HG03432 (cell line): ENCODE data around the gene ADCY7.

Experiments used
- ATAC-seq: cut with Tn5 transposase; IDR thresholded peaks from one replicate; pipeline ENCODE4 v1.9.1; 2021; ENCODE audit warnings: mild to moderate bottlenecking, moderate library complexity; ENCODE audit not compliant: unreplicated experiment

The ADCY7 gene

GRCh38 chr16:50310308-50311133, 44.2 kb downstream of the ADCY7 start:
- ATAC-seq = no peak

GRCh38 chr16:50311134-50311528, 44.8 kb downstream of the ADCY7 start:
- no peak for ATAC-seq

- ATAC-seq = no peak
Measured at GRCh38 chr16:50311891-50312501, 45.6 kb downstream of the ADCY7 start.

- no peak for ATAC-seq
Measured at GRCh38 chr16:50313596-50314478, 47.5 kb downstream of the ADCY7 start.

- ATAC-seq = no peak
Measured at GRCh38 chr16:50314665-50315064, 48.3 kb downstream of the ADCY7 start.

GRCh38 chr16:50315346-50315997, 49.1 kb downstream of the ADCY7 start:
- no peak for ATAC-seq

- ATAC-seq = no peak
Measured at GRCh38 chr16:50316102-50316847, 49.9 kb downstream of the ADCY7 start.

GRCh38 chr16:50316848-50317630, 50.7 kb downstream of the ADCY7 start:
- no peak for ATAC-seq

GRCh38 chr16:50318796-50319578, 52.6 kb downstream of the ADCY7 start:
- ATAC-seq = no peak

- ATAC-seq = no peak
Measured at GRCh38 chr16:50320310-50320709, 54.0 kb downstream of the ADCY7 start.

- no peak for ATAC-seq
Measured at GRCh38 chr16:50322333-50322732, 56.0 kb downstream of the ADCY7 start.

- no peak for ATAC-seq
Measured at GRCh38 chr16:50323335-50324011, 57.1 kb downstream of the ADCY7 start.

- ATAC-seq = no peak
Measured at GRCh38 chr16:50324345-50324744, 58.0 kb downstream of the ADCY7 start.

GRCh38 chr16:50326264-50326663, 59.9 kb downstream of the ADCY7 start:
- no peak for ATAC-seq

GRCh38 chr16:50326835-50327465, 60.6 kb downstream of the ADCY7 start:
- peak; percentile 85 for ATAC-seq

- ATAC-seq = no peak
Measured at GRCh38 chr16:50329446-50330189, 63.3 kb downstream of the ADCY7 start.

GRCh38 chr16:50331570-50331969, 65.2 kb downstream of the ADCY7 start:
- ATAC-seq = no peak
